HEK293T (cell line): ENCODE results near the gene SIGLEC1.

Source experiments
- CTCF ChIA-PET: fragments of 350-600 bp; formaldehyde crosslinking; extraction: SDS; loops from one replicate; lab custom pipeline; 2021; ENCODE audit warnings: antibody characterized with exemption, inconsistent platforms; lab: Yijun Ruan, JAX
- POLR2A ChIA-PET: fragments of 350-600 bp; formaldehyde crosslinking; extraction: SDS; loops from one replicate; lab custom pipeline; 2020; ENCODE audit warnings: antibody characterized with exemption, inconsistent platforms; lab: Yijun Ruan, JAX
- DNase-seq: peaks from one replicate; pipeline ENCODE4 v3.0.0; 2012; ENCODE audit warnings: mixed read lengths; ENCODE audit errors: extremely low spot score
- ARNT ChIP-seq: fragments of 450-650 bp; IDR thresholded peaks from 2 replicates; pipeline ENCODE4 v1.6.1; 2017; ENCODE audit warnings: mild to moderate bottlenecking
- BHLHE40 ChIP-seq: fragments of 450-650 bp; IDR thresholded peaks from 2 replicates; pipeline ENCODE4 v1.6.1; 2016; ENCODE audit warnings: mild to moderate bottlenecking, moderate library complexity, borderline replicate concordance
- CTBP1 ChIP-seq: fragments of 450-650 bp; IDR thresholded peaks from 2 replicates; pipeline ENCODE4 v1.6.1; 2016; ENCODE audit warnings: borderline replicate concordance
- ELF4 ChIP-seq: fragments of 450-650 bp; IDR thresholded peaks from 2 replicates; pipeline ENCODE4 v1.6.1; 2017; ENCODE audit warnings: antibody characterized with exemption
- FOXA1 ChIP-seq: fragments of 450-650 bp; IDR thresholded peaks from 2 replicates; pipeline ENCODE4 v1.6.1; 2016; ENCODE audit warnings: mild to moderate bottlenecking
- FOXK2 ChIP-seq: fragments of 450-650 bp; IDR thresholded peaks from 2 replicates; pipeline ENCODE4 v1.6.1; 2016; ENCODE audit warnings: mild to moderate bottlenecking
- FOXM1 ChIP-seq: fragments of 450-650 bp; IDR thresholded peaks from 2 replicates; pipeline ENCODE4 v1.6.1; 2017; ENCODE audit warnings: mild to moderate bottlenecking, borderline replicate concordance
- HDGF ChIP-seq: fragments of 450-650 bp; IDR thresholded peaks from 2 replicates; pipeline ENCODE4 v1.6.1; 2017; ENCODE audit warnings: antibody characterized with exemption, borderline replicate concordance
- L3MBTL2 ChIP-seq: fragments of 450-650 bp; conservative IDR thresholded peaks from 2 replicates; pipeline ENCODE4 v1.6.1; 2016; ENCODE audit warnings: mild to moderate bottlenecking
- LEF1 ChIP-seq: fragments of 450-650 bp; IDR thresholded peaks from 2 replicates; pipeline ENCODE4 v1.6.1; 2017; ENCODE audit warnings: mild to moderate bottlenecking, borderline replicate concordance
- NFRKB ChIP-seq: fragments of 450-650 bp; IDR thresholded peaks from 2 replicates; pipeline ENCODE4 v1.6.1; 2016; ENCODE audit warnings: mild to moderate bottlenecking, moderate library complexity
- SP1 ChIP-seq: fragments of 450-650 bp; IDR thresholded peaks from 2 replicates; pipeline ENCODE4 v1.6.1; 2017
- SUZ12 ChIP-seq: fragments of 450-650 bp; IDR thresholded peaks from 2 replicates; pipeline ENCODE4 v1.6.1; 2016; ENCODE audit warnings: mild to moderate bottlenecking
- TARDBP ChIP-seq: fragments of 450-650 bp; IDR thresholded peaks from 2 replicates; pipeline ENCODE4 v1.6.1; 2016
- ZNF384 ChIP-seq: fragments of 450-650 bp; IDR thresholded peaks from 2 replicates; pipeline ENCODE4 v1.6.1; 2016
- TF ChIP-seq, protein P1 (sequence below): fragments of 450-650 bp; IDR thresholded peaks from 2 replicates; pipeline ENCODE4 v1.6.1; 2016

SIGLEC1 gene

DNA sequence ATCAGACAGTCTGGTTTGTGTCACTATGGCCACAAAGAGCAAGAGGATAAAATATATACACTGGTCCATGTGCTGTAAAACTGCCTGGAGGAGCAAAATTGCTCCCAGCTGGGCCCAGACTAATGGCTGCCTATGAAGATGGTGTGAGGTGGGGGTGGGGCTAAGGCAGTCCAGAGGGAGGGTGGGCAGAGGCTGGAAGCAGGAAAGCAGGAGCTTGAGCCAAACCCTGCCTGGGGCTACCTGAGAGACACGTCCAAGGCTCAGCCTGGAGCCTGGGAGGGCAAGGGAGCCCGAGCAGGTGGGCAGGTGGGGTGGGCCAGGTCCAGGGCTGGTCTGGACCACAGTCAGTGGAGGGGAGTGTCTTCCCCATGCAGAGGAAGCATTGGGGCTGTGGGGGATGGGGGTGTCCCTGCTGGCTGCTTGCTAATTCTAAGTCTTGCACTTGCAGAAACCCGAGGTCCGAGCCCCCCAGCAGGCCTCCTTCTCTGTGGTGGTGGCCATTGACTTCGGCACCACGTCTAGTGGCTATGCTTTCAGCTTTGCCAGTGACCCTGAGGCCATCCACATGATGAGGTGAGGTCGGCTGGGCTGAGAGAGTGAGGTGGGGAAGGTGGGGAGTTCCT lies 29.5 kb upstream of the SIGLEC1 start:
- TF ChIP-seq SUZ12 (no peak), NFRKB (no peak), FOXA1 (no peak), LEF1 (no peak), TARDBP (no peak), FOXM1 (no peak), FOXK2 (no peak)
- POLR2A ChIA-PET, result no interaction called here
- CTCF ChIA-PET, result interaction anchor here (0.6 to 1.1 kb wide), 2 partner anchors 9 to 11 kb away, joined by 3 to 4 read pairs; no protein-coding TSS in a partner anchor
- no peak for DNase-seq

DNA sequence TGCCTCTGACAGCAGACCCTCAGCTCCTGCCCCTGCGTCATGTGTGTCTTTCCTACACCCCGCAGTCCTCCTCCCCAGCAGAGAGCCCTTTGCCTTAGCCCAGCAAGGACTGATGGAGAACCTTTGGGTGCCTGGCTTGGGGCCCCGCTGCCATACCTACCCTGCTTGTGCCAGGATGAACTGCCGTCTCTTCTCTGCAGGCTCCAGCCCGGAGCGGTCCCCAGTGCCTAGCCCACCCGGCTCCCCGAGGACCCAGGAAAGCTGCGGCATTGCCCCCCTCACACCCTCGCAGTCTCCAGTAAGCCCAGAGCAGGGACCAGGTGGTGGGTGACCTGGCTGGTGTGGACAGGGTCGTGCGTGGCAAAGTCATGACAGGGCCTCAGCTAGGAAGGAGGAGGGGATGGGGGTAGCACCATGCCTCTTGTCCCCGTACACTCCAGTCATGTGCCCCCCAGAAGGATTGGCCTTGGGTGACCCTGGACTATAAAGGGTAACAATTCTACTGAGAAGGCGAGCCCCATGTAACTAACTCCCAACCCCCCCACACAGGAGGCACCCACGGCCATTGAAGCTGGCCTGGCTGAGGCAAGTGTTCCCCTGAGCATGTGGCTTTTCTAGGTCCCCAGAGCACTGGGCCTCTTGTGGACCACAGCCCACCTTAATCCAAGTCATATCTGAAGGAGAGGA lies 28.4 kb upstream of the SIGLEC1 start:
- TF ChIP-seq TARDBP (no peak), HDGF (no peak), ARNT (no peak), L3MBTL2 (no peak), ZNF384 (no peak), SP1 (no peak), FOXM1 (no peak), BHLHE40 (no peak), CTBP1 (no peak), FOXK2 (no peak), SUZ12 (no peak)
- CTCF ChIA-PET, result interaction anchor here (0.6 to 1.2 kb wide), 3 partner anchors 8 to 27 kb away, joined by 3 to 4 read pairs (median 3); no protein-coding TSS in a partner anchor
- POLR2A ChIA-PET, result interaction anchor here (2.1 kb wide), 1 partner anchor 27 kb away, joined by 8 read pairs; the partner anchor contains the start of gene ADISSP
- DNase-seq, result no peak

GRCh38 chr20:3739926-3740451 lies 27.6 kb upstream of the SIGLEC1 start:
- TF ChIP-seq FOXA1 (no peak), FOXK2 (no peak), HDGF (no peak), SUZ12 (no peak)
- no peak for DNase-seq
- POLR2A ChIA-PET, result interaction anchor here (2.1 kb wide), 1 partner anchor 28 kb away, joined by 8 read pairs; the partner anchor contains the start of gene ADISSP
- CTCF ChIA-PET, result no interaction called here

DNA sequence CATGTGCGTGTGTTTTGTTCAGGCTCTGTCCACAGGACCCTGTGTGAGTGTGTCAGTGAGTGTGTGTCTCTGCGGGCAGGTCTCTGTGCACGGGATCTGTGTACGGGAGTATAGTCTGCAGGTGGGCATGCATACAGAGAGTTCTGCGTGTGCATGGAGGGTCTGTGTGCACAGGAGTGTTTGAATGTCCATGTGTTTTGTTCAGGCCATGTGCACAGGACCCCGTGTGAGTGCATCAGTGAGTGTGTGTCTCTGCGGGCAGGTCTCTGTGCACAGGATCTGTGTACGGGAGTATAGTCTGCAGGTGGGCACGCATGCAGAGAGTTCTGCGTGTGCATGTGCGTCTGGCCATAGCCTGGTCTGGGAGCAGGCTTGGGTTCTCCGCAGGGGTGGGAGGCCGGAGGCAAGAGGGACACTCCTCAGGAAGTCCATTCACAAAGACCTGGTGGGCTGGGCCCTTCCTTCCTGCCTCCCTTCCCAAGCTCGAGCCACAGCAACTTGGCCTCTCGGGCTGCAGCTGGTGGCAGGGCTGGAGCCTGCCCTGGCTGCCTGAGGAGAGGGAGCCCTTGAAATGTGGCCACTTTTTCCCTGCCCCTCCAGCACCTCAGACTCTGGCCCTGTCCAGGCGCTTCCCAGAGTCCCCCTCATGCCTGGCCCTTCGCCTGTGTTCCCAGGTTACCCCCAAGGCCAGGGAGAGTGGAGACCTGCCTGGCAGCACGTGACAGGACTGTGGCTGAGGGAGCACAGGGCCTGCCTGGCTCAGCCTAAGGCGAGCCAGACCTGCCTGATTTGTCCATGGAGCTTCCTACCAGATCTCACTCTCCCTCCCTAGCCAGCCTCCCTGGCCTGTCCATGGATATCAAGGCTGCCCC lies 26.9 kb upstream of the SIGLEC1 start:
- DNase-seq, result no peak
- POLR2A ChIA-PET, result interaction anchor here (2.1 kb wide), 1 partner anchor 28 kb away, joined by 8 read pairs; the partner anchor contains the start of gene ADISSP
- CTCF ChIA-PET, result no interaction called here
- no peak for TF ChIP-seq FOXA1
- TF ChIP-seq, protein P1, sequence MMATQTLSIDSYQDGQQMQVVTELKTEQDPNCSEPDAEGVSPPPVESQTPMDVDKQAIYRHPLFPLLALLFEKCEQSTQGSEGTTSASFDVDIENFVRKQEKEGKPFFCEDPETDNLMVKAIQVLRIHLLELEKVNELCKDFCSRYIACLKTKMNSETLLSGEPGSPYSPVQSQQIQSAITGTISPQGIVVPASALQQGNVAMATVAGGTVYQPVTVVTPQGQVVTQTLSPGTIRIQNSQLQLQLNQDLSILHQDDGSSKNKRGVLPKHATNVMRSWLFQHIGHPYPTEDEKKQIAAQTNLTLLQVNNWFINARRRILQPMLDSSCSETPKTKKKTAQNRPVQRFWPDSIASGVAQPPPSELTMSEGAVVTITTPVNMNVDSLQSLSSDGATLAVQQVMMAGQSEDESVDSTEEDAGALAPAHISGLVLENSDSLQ, result no peak
- no peak for TF ChIP-seq BHLHE40
- no peak for TF ChIP-seq SUZ12
- no peak for TF ChIP-seq ELF4
- no peak for TF ChIP-seq L3MBTL2
- no peak for TF ChIP-seq LEF1
- no peak for TF ChIP-seq TARDBP
- no peak for TF ChIP-seq FOXK2
- TF ChIP-seq FOXM1, result no peak
- no peak for TF ChIP-seq NFRKB
- no peak for TF ChIP-seq SP1
- TF ChIP-seq ZNF384, result no peak
- TF ChIP-seq CTBP1, result no peak
- TF ChIP-seq HDGF, result no peak
- TF ChIP-seq ARNT, result no peak

- CTCF ChIA-PET, result no interaction called here
- DNase-seq, result no peak
- POLR2A ChIA-PET, result no interaction called here
- no peak for TF ChIP-seq BHLHE40
Measured at GRCh38 chr20:3738111-3739053, 26.0 kb upstream of the SIGLEC1 start.

- TF ChIP-seq, protein P1, result no peak
- TF ChIP-seq HDGF (no peak), FOXA1 (no peak), ELF4 (no peak), CTBP1 (no peak), FOXM1 (no peak), SP1 (no peak), ZNF384 (no peak), NFRKB (no peak), BHLHE40 (no peak)
- DNase-seq, result no peak
- ChIA-PET POLR2A (interaction anchor here (1.5 kb wide), 1 partner anchor 32 kb away, joined by 5 read pairs; the partner anchor contains the start of gene ADISSP), CTCF (interaction anchor here (0.7 to 1.3 kb wide), 3 partner anchors 8 to 50 kb away, joined by 3 to 5 read pairs (median 3); partner anchors contain the start of gene CENPB)
Measured at GRCh38 chr20:3735768-3736167, 23.4 kb upstream of the SIGLEC1 start.
